Endothelial cell (in vitro differentiated cells): ENCODE results near the gene CAP2. TPM values are rescaled to one million over a fixed set of nuclear protein-coding genes. Genes with fewer than 3 reads are reported as not detected.
A peak's percentile ranks its signal among the peaks of the same experiment; 100 is the strongest.

Source experiments
- DNase-seq: peaks from one replicate; pipeline ENCODE4 v3.0.0; 2021; ENCODE audit warnings: low spot score
- H3K27ac Mint-ChIP-seq: one replicate; pipeline ENCODE4 v1.8.0; 2021; ENCODE audit warnings: mixed read lengths, inconsistent platforms; ENCODE audit not compliant: unreplicated experiment
- H3K27me3 Mint-ChIP-seq: one replicate; pipeline ENCODE4 v1.8.0; 2021; ENCODE audit warnings: mild to moderate bottlenecking, moderate library complexity, mixed read lengths, inconsistent platforms; ENCODE audit not compliant: unreplicated experiment
- H3K36me3 Mint-ChIP-seq: one replicate; pipeline ENCODE4 v1.8.0; 2021; ENCODE audit warnings: mild to moderate bottlenecking, low read depth, mixed read lengths, inconsistent platforms; ENCODE audit not compliant: unreplicated experiment
- H3K4me1 Mint-ChIP-seq: one replicate; pipeline ENCODE4 v1.8.0; 2021; ENCODE audit warnings: mild to moderate bottlenecking, mixed read lengths, inconsistent platforms; ENCODE audit not compliant: unreplicated experiment
- H3K4me3 Mint-ChIP-seq: one replicate; pipeline ENCODE4 v1.8.0; 2021; ENCODE audit warnings: mild to moderate bottlenecking, mixed read lengths, inconsistent platforms; ENCODE audit not compliant: unreplicated experiment
- H3K9me3 Mint-ChIP-seq: one replicate; pipeline ENCODE4 v1.8.0; 2021; ENCODE audit warnings: mixed read lengths, inconsistent platforms; ENCODE audit not compliant: unreplicated experiment
- CTCF ChIP-seq: fragments of 200-600 bp; sonication (generic); IDR thresholded peaks from one replicate; pipeline ENCODE4 v1.5.0; 2021; ENCODE audit warnings: antibody characterized with exemption; ENCODE audit not compliant: unreplicated experiment
- total RNA-seq: library from RNA; stranded (reverse); fragmentation: NEBNext Ultra II Directional; extraction: Animal tissue kit (Norgen Biotek cat#: 25700); gene quantifications from one replicate; pipeline ENCODE4 v1.2.1, GENCODE V29; 2021; ENCODE audit not compliant: unreplicated experiment

CAP2 gene
- total RNA-seq, 1 donor from 2014 or later: 4.4 TPM

GRCh38 chr6:17417817-17418216, 24.4 kb downstream of the CAP2 start:
- H3K9me3 Mint-ChIP-seq: no peaks in the 10 kb centered on the region
- H3K36me3 Mint-ChIP-seq: no peaks in the 10 kb centered on the region
- H3K4me1 Mint-ChIP-seq: peaks cover 9% of the 10 kb centered on the region
- H3K4me3 Mint-ChIP-seq: no peak overlapping the region
- DNase-seq: peak; percentile 20
- H3K27me3 Mint-ChIP-seq: peaks cover 8% of the 10 kb centered on the region
- no peak for TF ChIP-seq CTCF
- peak overlapping the region; percentile 90 for H3K27ac Mint-ChIP-seq

- Mint-ChIP-seq H3K36me3 (no peaks in the 10 kb centered on the region), H3K4me3 (no peak overlapping the region), H3K27ac (peak overlapping the region; percentile 87), H3K9me3 (no peaks in the 10 kb centered on the region), H3K4me1 (peaks cover 9% of the 10 kb centered on the region), H3K27me3 (peaks cover 8% of the 10 kb centered on the region)
- no peak for DNase-seq
- TF ChIP-seq CTCF: no peak
Observed at GRCh38 chr6:17418281-17419188, 25.1 kb downstream of the CAP2 start.

- DNase-seq: no peak
- Mint-ChIP-seq H3K9me3 (no peaks in the 10 kb centered on the region), H3K27ac (no peak overlapping the region), H3K36me3 (no peaks in the 10 kb centered on the region), H3K4me1 (peaks cover 9% of the 10 kb centered on the region), H3K4me3 (no peak overlapping the region), H3K27me3 (peaks cover 8% of the 10 kb centered on the region)
- no peak for TF ChIP-seq CTCF
Observed at GRCh38 chr6:17419189-17419575, 25.8 kb downstream of the CAP2 start.

- H3K27ac Mint-ChIP-seq: no peak overlapping the region
- H3K4me1 Mint-ChIP-seq: peaks cover 9% of the 10 kb centered on the region
- H3K9me3 Mint-ChIP-seq: no peaks in the 10 kb centered on the region
- H3K4me3 Mint-ChIP-seq: no peak overlapping the region
- no peak for TF ChIP-seq CTCF
- no peaks in the 10 kb centered on the region for H3K36me3 Mint-ChIP-seq
- peaks cover 6% of the 10 kb centered on the region for H3K27me3 Mint-ChIP-seq
- DNase-seq: no peak
Observed at GRCh38 chr6:17420368-17420767, 27.0 kb downstream of the CAP2 start.

GRCh38 chr6:17421406-17421805, 28.0 kb downstream of the CAP2 start:
- Mint-ChIP-seq H3K4me3 (no peak overlapping the region), H3K36me3 (no peaks in the 10 kb centered on the region), H3K9me3 (no peaks in the 10 kb centered on the region), H3K27me3 (peaks cover 6% of the 10 kb centered on the region), H3K27ac (peak overlapping the region; percentile 53), H3K4me1 (peaks cover 9% of the 10 kb centered on the region)
- no peak for DNase-seq
- no peak for TF ChIP-seq CTCF
